HG02885 (cell line): ENCODE measurements around the gene CNIH3.

Experiments used
- ATAC-seq: cut with Tn5 transposase; IDR thresholded peaks from one replicate; pipeline ENCODE4 v1.9.1; 2021; ENCODE audit warnings: mild to moderate bottlenecking; ENCODE audit not compliant: unreplicated experiment, poor library complexity

Gene CNIH3

GRCh38 chr1:224639426-224639975 lies 23.4 kb downstream of the CNIH3 start:
- ATAC-seq = no peak

GRCh38 chr1:224640018-224640417 lies 23.9 kb downstream of the CNIH3 start:
- no peak for ATAC-seq

- ATAC-seq = no peak
Observed at GRCh38 chr1:224640587-224640986, 24.5 kb downstream of the CNIH3 start.

- ATAC-seq = no peak
Observed at GRCh38 chr1:224641030-224641429, 24.9 kb downstream of the CNIH3 start.

- no peak for ATAC-seq
Observed at GRCh38 chr1:224643653-224644052, 27.5 kb downstream of the CNIH3 start.

- ATAC-seq = peak; percentile 70
Observed at GRCh38 chr1:224644553-224645154, 28.5 kb downstream of the CNIH3 start.

- no peak for ATAC-seq
Observed at GRCh38 chr1:224647449-224647848, 31.3 kb downstream of the CNIH3 start.

GRCh38 chr1:224650290-224650689 lies 34.2 kb downstream of the CNIH3 start:
- ATAC-seq = no peak

GRCh38 chr1:224651188-224651587 lies 35.1 kb downstream of the CNIH3 start:
- ATAC-seq = no peak

GRCh38 chr1:224656392-224656791 lies 40.3 kb downstream of the CNIH3 start:
- no peak for ATAC-seq

- ATAC-seq = no peak
Observed at GRCh38 chr1:224660074-224660473, 44.0 kb downstream of the CNIH3 start.

- ATAC-seq = no peak
Observed at GRCh38 chr1:224662870-224663269, 46.8 kb downstream of the CNIH3 start.

- no peak for ATAC-seq
Observed at GRCh38 chr1:224665016-224665415, 48.9 kb downstream of the CNIH3 start.

- no peak for ATAC-seq
Observed at GRCh38 chr1:224666078-224666477, 50.0 kb downstream of the CNIH3 start.

- ATAC-seq = no peak
Observed at GRCh38 chr1:224666913-224667312, 50.8 kb downstream of the CNIH3 start.

- ATAC-seq = no peak
Observed at GRCh38 chr1:224668984-224669383, 52.9 kb downstream of the CNIH3 start.

- ATAC-seq = no peak
Observed at GRCh38 chr1:224669403-224669802, 53.3 kb downstream of the CNIH3 start.

- ATAC-seq = no peak
Observed at GRCh38 chr1:224670506-224670905, 54.4 kb downstream of the CNIH3 start.

GRCh38 chr1:224671076-224671475 lies 55.0 kb downstream of the CNIH3 start:
- ATAC-seq = no peak

- no peak for ATAC-seq
Observed at GRCh38 chr1:224673141-224673540, 57.0 kb downstream of the CNIH3 start.

GRCh38 chr1:224675590-224675989 lies 59.5 kb downstream of the CNIH3 start:
- ATAC-seq = peak; percentile 67

- no peak for ATAC-seq
Observed at GRCh38 chr1:224676551-224676950, 60.4 kb downstream of the CNIH3 start.
